Activated CD4-positive, alpha-beta memory T cell treated with anti-CD3 and anti-CD28 coated beads, Interleukin-2, amount 10 ng/mL, durations not matched to agents 7 days and 5 days (primary cell): ENCODE results near the gene EAF1. TPM values are rescaled to one million over a fixed set of nuclear protein-coding genes. Genes with fewer than 3 reads are reported as not detected.

Experiments used
- CTCF ChIA-PET: fragments of 350-600 bp; sonication (Branson Sonifier 250); formaldehyde crosslinking; loops from one replicate; lab custom pipeline; 2021; ENCODE audit warnings: antibody characterized with exemption, inconsistent platforms; lab: Charles Lee
- POLR2A ChIA-PET: fragments of 350-600 bp; sonication (Branson Sonifier 250); formaldehyde crosslinking; loops from one replicate; lab custom pipeline; 2021; ENCODE audit warnings: antibody characterized with exemption; lab: Charles Lee
- DNase-seq: peaks from one replicate; pipeline ENCODE4 v3.0.0-alpha.2; 2020
- H3K27ac Mint-ChIP-seq: one replicate; pipeline ENCODE4 v1.8.0; 2021; ENCODE audit warnings: mild to moderate bottlenecking, mixed read lengths
- H3K27me3 Mint-ChIP-seq: one replicate; pipeline ENCODE4 v1.8.0; 2021; ENCODE audit warnings: mixed read lengths
- H3K36me3 Mint-ChIP-seq: one replicate; pipeline ENCODE4 v1.8.0; 2021; ENCODE audit warnings: low read depth, mixed read lengths
- H3K4me1 Mint-ChIP-seq: one replicate; pipeline ENCODE4 v1.8.0; 2021; ENCODE audit warnings: mixed read lengths
- H3K4me3 Mint-ChIP-seq: one replicate; pipeline ENCODE4 v1.8.0; 2021; ENCODE audit warnings: mild to moderate bottlenecking, mixed read lengths
- H3K9me3 Mint-ChIP-seq: one replicate; pipeline ENCODE4 v1.8.0; 2021; ENCODE audit warnings: mixed read lengths
- total RNA-seq, 2 experiments: library from RNA; stranded (reverse); gene quantifications; one replicate each; pipeline ENCODE4 v1.2.3, GENCODE V29; 2021

EAF1 gene
- total RNA-seq, 2 experiments from 2014 or later, result 31.0 to 33.0 TPM

DNA sequence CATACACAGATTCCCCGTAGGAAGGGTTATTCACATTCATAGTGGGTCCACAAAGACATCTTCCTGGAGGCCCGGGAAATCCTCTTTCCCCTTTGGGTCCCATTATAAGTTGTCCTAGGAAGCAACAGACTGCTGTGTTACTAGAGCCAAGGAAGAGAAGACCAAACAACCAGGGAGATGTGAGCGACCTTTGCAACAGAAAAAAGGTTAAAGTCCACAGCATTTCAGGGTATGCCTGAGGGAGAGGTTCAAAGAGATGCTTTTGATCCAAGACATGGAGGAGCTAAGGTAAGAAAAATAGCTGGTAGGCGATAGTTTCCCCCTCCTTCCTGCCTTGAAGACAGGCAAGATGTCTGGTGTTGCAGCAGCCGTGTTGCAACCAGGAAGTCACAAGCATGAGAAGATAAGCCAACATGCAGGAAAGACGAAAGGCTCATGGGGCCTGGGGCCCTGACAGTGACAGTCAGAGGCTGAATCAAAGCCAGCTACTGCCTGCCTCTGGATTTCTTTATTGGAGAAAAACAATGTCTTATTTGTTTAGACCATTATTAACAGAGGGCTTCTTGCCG lies 30.9 kb downstream of the EAF1 start:
- H3K27me3 Mint-ChIP-seq, result no peaks in the 10 kb centered on the region
- no peaks in the 10 kb centered on the region for H3K36me3 Mint-ChIP-seq
- H3K4me1 Mint-ChIP-seq, result peaks cover 29% of the 10 kb centered on the region
- no peaks in the 10 kb centered on the region for H3K9me3 Mint-ChIP-seq
- ChIA-PET POLR2A (no interaction called here), CTCF (no interaction called here)
- no peak overlapping the region for H3K27ac Mint-ChIP-seq
- H3K4me3 Mint-ChIP-seq, result no peak overlapping the region
- peak; percentile 3 for DNase-seq

- Mint-ChIP-seq H3K36me3 (peaks cover 2% of the 10 kb centered on the region), H3K4me3 (no peak overlapping the region), H3K4me1 (peaks cover 29% of the 10 kb centered on the region), H3K9me3 (no peaks in the 10 kb centered on the region), H3K27ac (peak overlapping the region; percentile 34), H3K27me3 (no peaks in the 10 kb centered on the region)
- peak; percentile 52 for DNase-seq
- CTCF ChIA-PET, result interaction anchor here (1.0 kb wide), 1 partner anchor 8 kb away, joined by 3 read pairs; no protein-coding TSS in a partner anchor
- POLR2A ChIA-PET, result interaction anchor here (0.6 to 1.2 kb wide), 2 partner anchors 75 to 255 kb away, joined by 3 to 4 read pairs; partner anchors contain the start of gene CAPN7
Measured at GRCh38 chr3:15460891-15461531, 33.6 kb downstream of the EAF1 start.

DNA sequence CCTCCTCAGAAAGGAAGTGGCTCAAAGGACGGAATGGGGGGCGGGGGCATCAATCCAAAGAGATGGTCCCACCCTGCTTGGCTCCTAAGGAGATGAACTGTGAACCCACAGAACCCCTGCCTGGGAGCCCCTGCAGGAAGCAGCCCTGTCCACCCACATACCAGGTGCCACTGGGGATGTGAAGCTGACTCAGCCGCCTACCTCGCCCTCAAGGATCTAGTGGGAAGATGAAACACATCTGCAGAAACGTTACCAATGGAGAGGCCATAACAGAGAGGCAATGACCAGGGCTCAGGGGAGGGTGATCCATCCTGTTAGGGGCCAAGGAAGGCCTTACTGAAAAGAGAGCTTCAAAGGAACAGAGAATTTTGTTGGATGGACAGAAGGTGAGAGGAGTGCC lies 35.1 kb downstream of the EAF1 start:
- CTCF ChIA-PET, result no interaction called here
- Mint-ChIP-seq H3K4me1 (peaks cover 30% of the 10 kb centered on the region), H3K36me3 (peaks cover 3% of the 10 kb centered on the region), H3K9me3 (no peaks in the 10 kb centered on the region), H3K27me3 (no peaks in the 10 kb centered on the region), H3K27ac (no peak overlapping the region), H3K4me3 (no peak overlapping the region)
- POLR2A ChIA-PET, result no interaction called here
- DNase-seq, result no peak

DNA sequence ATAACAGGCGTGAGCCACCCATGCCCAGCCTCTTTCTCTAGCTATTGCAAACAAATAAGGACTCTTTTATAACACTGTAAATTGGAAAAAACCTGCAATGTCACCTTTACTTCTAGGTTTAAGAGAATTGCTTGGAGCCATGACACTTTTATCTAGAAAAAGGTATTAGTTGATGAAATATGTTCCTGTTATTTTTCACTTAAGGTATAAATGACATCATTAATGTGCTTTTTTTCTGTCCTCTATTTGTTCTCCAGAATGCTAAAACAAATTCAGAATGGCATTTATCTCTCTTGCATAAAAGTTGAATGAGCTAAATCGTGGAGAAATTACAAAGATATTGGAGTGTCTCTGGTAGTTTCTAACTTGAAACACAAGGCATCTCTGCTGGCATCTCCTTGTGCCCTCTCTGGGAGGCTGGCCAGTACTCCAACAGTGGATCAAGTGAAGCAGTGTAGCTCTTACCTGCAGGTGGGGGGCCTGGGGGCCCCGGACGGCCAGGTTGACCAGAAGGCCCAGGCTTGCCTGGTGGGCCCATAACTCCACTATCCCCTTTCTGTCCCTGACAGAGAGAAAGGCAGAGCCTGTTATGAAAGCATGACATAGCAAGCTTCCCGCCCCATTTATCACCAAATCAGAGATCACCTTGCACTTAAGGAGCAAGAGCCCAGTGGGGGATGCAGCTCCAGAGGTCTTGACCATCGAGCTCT lies 38.6 kb downstream of the EAF1 start:
- no peak for DNase-seq
- Mint-ChIP-seq H3K27ac (no peak overlapping the region), H3K4me3 (no peak overlapping the region), H3K36me3 (peaks cover 3% of the 10 kb centered on the region), H3K4me1 (peaks cover 20% of the 10 kb centered on the region), H3K9me3 (no peaks in the 10 kb centered on the region), H3K27me3 (no peaks in the 10 kb centered on the region)
- POLR2A ChIA-PET, result no interaction called here
- CTCF ChIA-PET, result no interaction called here

DNA sequence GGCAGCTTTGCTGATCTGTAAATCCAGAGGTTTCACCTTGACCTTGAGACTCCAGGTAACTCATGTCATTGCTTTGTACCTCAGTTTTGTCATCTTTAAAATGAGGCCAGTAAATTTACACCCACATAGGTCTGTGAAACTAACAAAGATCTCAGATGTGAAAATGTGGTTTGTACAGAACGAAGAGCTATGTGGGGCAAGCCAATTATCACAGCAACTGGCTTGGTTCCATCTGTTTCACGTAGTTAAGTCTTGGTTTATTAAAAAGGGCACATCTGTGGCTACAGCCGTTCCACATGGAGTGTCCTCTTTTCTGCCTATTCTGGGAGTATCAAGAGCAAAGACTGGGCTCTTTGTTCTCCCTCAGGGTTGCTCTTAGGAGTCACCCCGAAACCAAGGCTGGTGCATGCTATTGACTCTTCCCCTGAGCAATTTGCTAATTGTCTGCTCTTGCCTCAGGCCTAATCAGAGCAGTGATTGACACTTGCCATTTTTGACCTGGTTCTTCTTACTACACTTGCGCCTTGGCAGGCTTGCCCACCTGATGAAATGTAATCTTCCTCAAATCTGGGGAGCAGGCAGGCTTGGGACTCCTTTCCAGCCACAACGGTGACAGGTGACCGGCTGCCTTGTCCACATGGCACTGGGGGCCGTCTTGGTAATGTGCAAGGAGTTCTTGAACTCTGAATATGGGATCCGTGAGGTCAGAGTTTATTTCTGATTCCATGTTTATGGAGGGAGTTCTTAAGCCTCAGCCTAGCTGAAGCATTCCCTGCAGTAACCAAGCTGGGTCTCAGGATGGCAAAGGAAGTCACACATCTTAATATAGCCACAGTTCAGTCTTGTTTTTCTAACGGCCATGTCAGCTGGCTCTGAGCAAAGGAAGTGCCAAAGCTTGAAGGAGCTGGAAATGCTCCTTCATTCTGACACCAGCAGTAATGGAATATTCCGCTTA lies 40.1 kb downstream of the EAF1 start:
- no peak for DNase-seq
- Mint-ChIP-seq H3K4me3 (no peak overlapping the region), H3K36me3 (peaks cover 3% of the 10 kb centered on the region), H3K27me3 (no peaks in the 10 kb centered on the region), H3K9me3 (no peaks in the 10 kb centered on the region), H3K27ac (no peak overlapping the region), H3K4me1 (peaks cover 8% of the 10 kb centered on the region)
- POLR2A ChIA-PET, result interaction anchor here (0.5 kb wide), 1 partner anchor 78 kb away, joined by 3 read pairs; no protein-coding TSS in a partner anchor
- CTCF ChIA-PET, result interaction anchor here (0.5 to 0.8 kb wide), 3 partner anchors 64 to 362 kb away, joined by 3 to 4 read pairs (median 3); no protein-coding TSS in a partner anchor

DNA sequence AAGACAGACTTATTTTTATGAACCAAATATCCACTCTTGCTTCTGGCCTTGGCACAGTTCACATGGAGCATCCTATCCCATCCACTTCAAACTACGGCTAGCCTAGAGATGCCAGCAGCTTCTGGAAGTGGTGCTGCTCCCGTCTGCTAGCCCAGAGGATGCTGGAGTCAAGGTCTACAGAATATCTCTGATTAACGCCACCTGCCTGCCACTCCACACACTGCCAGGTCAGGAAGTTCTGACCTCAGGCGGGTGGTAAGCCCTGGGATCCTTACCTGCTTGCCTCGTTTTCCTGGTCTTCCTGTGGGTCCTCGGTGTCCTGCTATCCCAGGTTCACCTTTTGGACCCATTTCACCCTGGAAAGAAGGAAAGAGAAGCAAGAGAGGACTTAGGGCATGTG lies 42.9 kb downstream of the EAF1 start:
- Mint-ChIP-seq H3K9me3 (no peaks in the 10 kb centered on the region), H3K27me3 (no peaks in the 10 kb centered on the region), H3K27ac (no peak overlapping the region), H3K36me3 (peaks cover 3% of the 10 kb centered on the region), H3K4me1 (peaks cover 3% of the 10 kb centered on the region), H3K4me3 (no peak overlapping the region)
- POLR2A ChIA-PET, result no interaction called here
- CTCF ChIA-PET, result no interaction called here
- DNase-seq, result no peak

DNA sequence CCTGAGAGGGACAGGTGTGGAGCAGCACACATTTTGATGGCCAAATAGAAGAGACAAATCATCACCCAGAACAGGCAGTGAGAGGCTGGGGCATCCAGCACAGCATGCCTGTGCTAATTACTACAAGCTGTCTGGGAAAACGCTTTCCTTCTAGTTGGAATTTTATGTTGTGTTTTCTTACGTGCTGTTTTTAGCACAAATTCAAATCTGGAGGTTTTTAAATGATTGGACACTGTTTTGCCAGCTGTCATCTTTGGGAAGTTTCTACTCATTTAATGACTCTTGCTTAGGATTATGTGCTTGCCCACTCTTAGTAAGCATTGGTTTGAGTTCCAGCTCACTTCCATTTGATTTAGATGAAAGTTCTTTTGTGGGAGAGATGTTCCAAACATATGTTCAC lies 43.5 kb downstream of the EAF1 start:
- POLR2A ChIA-PET, result no interaction called here
- DNase-seq, result no peak
- peaks cover 3% of the 10 kb centered on the region for H3K4me1 Mint-ChIP-seq
- no peaks in the 10 kb centered on the region for H3K27me3 Mint-ChIP-seq
- CTCF ChIA-PET, result interaction anchor here (1.0 kb wide), 1 partner anchor 203 kb away, joined by 3 read pairs; no protein-coding TSS in a partner anchor
- no peak overlapping the region for H3K27ac Mint-ChIP-seq
- peaks cover 3% of the 10 kb centered on the region for H3K36me3 Mint-ChIP-seq
- H3K9me3 Mint-ChIP-seq, result no peaks in the 10 kb centered on the region
- no peak overlapping the region for H3K4me3 Mint-ChIP-seq

DNA sequence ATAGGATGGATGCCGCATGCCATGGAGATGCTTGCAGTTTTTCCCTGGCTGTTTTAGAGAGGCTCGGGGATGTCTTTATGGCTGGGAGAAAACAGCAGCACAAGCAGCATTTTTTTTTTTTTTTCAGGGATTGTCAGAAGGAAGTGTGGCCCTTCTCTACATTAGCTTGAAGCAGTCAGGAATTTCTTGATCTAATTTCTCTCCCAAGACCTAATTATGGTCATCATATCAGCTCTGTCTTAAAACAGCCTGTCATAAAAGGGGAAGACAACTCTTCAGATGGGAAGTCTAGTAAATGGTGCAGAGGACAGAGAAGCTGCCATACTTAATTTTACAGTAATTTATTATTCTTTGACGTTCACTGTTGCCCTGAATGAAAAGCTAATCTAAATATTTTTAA lies 44.5 kb downstream of the EAF1 start:
- H3K9me3 Mint-ChIP-seq, result no peaks in the 10 kb centered on the region
- no peak overlapping the region for H3K4me3 Mint-ChIP-seq
- CTCF ChIA-PET, result interaction anchor here (1.0 kb wide), 1 partner anchor 204 kb away, joined by 3 read pairs; no protein-coding TSS in a partner anchor
- DNase-seq, result no peak
- H3K27me3 Mint-ChIP-seq, result no peaks in the 10 kb centered on the region
- H3K36me3 Mint-ChIP-seq, result no peaks in the 10 kb centered on the region
- peaks cover 3% of the 10 kb centered on the region for H3K4me1 Mint-ChIP-seq
- H3K27ac Mint-ChIP-seq, result no peak overlapping the region
- POLR2A ChIA-PET, result no interaction called here

DNA sequence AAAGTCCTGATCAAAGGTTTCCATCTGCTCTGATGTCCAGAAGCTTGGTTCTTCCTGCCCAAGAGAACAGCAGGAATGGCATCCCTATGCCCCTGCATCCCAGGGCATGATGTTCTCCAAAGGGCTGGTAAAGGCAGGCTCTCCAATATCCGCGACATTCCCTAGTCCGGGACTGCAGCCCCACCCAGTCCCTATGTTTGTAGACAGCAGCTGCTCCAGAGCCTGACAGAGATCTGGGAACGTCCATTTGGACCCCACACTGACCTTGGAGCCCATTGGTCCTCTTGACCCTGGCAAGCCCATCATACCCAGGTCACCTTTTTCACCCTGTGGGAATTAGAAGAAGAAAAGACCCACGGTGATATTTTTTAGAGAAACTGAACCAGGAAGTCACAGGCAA lies 47.8 kb downstream of the EAF1 start:
- H3K27me3 Mint-ChIP-seq, result no peaks in the 10 kb centered on the region
- CTCF ChIA-PET, result no interaction called here
- no peak overlapping the region for H3K27ac Mint-ChIP-seq
- no peaks in the 10 kb centered on the region for H3K9me3 Mint-ChIP-seq
- H3K4me1 Mint-ChIP-seq, result no peaks in the 10 kb centered on the region
- DNase-seq, result no peak
- POLR2A ChIA-PET, result no interaction called here
- H3K4me3 Mint-ChIP-seq, result no peak overlapping the region
- no peaks in the 10 kb centered on the region for H3K36me3 Mint-ChIP-seq

DNA sequence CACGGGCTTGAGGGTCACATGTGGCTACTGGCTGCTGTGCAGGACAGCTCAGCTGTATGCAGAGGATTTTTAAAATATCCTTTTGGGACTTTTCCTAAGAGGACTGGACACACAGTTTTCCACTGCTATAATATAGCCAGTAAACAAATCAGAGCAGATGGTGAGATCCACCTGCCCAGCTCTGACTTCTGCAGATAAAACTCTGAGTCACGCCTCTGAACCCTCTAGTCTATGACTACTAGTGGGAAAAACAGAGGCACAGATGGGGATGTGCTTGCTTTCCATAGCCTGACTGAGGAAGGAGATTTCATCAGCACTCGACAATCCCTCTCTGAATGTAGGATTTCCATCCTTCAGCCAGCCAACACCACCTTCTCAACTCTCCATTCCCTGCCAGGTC lies 49.0 kb downstream of the EAF1 start:
- H3K4me3 Mint-ChIP-seq, result no peak overlapping the region
- no peaks in the 10 kb centered on the region for H3K36me3 Mint-ChIP-seq
- H3K27me3 Mint-ChIP-seq, result peaks cover 2% of the 10 kb centered on the region
- no peaks in the 10 kb centered on the region for H3K4me1 Mint-ChIP-seq
- no peak overlapping the region for H3K27ac Mint-ChIP-seq
- ChIA-PET CTCF (no interaction called here), POLR2A (no interaction called here)
- no peaks in the 10 kb centered on the region for H3K9me3 Mint-ChIP-seq
- no peak for DNase-seq

GRCh38 chr3:15477951-15478639 lies 50.7 kb downstream of the EAF1 start:
- Mint-ChIP-seq H3K9me3 (no peaks in the 10 kb centered on the region), H3K4me3 (no peak overlapping the region), H3K27ac (no peak overlapping the region), H3K36me3 (no peaks in the 10 kb centered on the region), H3K4me1 (no peaks in the 10 kb centered on the region), H3K27me3 (peaks cover 13% of the 10 kb centered on the region)
- ChIA-PET POLR2A (no interaction called here), CTCF (no interaction called here)
- DNase-seq, result no peak

- Mint-ChIP-seq H3K27me3 (peaks cover 17% of the 10 kb centered on the region), H3K27ac (no peak overlapping the region), H3K4me1 (peaks cover 2% of the 10 kb centered on the region), H3K36me3 (no peaks in the 10 kb centered on the region), H3K4me3 (no peak overlapping the region), H3K9me3 (no peaks in the 10 kb centered on the region)
- no peak for DNase-seq
- ChIA-PET CTCF (no interaction called here), POLR2A (no interaction called here)
Measured at GRCh38 chr3:15478640-15478979, 51.2 kb downstream of the EAF1 start.
